22Rv1 (cell line): ENCODE measurements around the gene ATF6B.

Experiments
- H3K27ac ChIP-seq: fragments of 450-650 bp; 2 replicates; pipeline ENCODE4 v1.5.1; 2017
- ZFX ChIP-seq: fragments of 450-650 bp; IDR thresholded peaks from 2 replicates; pipeline ENCODE4 v1.6.1; 2017; ENCODE audit warnings: antibody characterized with exemption, borderline replicate concordance
- TF ChIP-seq, protein P1 (sequence below): fragments of 450-650 bp; IDR thresholded peaks from 2 replicates; pipeline ENCODE4 v1.5.1; 2017; ENCODE audit warnings: mild to moderate bottlenecking

The ATF6B gene

DNA sequence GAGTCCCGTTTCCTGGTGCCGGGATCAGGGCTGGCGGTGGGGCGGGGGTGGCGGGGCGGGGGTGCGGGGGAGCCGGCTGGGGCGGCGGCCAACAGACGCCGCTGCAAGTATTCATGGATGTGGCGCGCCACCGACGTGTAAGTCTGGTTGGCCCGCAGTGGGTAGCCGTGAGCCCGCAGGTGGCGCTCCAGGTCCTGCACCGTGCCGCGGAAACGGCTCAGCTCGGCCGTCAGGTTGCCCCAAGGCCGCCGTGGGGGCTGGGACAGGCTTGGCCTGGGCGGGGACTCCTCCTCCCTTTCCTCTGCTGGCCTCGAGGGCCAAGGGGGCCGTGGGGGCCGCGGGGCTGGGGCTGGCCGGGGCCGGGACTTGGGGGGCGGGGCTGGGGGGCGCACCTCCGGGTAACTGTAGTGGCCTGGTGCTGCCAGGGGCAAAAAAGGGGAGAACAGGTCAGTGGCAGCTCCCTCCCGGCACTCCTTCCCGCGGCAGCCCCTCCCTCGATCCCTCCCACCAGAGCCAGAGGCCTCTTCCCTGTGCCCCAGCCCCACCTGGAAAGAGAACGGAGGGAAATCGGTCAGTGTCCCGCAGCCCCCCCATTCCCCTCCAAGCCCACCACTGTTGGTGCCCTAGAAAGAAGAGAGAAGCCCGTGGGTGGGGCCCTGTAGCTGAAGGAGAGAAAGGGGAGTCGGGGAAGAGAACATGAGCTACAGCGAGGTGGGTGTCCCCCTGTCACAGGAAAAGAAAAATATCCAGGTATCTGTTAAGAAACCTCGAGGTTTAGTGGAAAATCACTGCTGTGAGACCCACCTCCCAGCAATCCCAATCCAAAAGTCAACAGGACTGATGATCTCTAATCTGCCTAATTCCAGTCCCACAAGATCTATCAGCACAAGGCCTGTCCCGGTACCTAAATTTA lies 40.2 kb downstream of the ATF6B start:
- no peak overlapping the region for H3K27ac ChIP-seq

GRCh38 chr6:32086661-32087573 lies 41.1 kb downstream of the ATF6B start:
- TF ChIP-seq, protein P1, sequence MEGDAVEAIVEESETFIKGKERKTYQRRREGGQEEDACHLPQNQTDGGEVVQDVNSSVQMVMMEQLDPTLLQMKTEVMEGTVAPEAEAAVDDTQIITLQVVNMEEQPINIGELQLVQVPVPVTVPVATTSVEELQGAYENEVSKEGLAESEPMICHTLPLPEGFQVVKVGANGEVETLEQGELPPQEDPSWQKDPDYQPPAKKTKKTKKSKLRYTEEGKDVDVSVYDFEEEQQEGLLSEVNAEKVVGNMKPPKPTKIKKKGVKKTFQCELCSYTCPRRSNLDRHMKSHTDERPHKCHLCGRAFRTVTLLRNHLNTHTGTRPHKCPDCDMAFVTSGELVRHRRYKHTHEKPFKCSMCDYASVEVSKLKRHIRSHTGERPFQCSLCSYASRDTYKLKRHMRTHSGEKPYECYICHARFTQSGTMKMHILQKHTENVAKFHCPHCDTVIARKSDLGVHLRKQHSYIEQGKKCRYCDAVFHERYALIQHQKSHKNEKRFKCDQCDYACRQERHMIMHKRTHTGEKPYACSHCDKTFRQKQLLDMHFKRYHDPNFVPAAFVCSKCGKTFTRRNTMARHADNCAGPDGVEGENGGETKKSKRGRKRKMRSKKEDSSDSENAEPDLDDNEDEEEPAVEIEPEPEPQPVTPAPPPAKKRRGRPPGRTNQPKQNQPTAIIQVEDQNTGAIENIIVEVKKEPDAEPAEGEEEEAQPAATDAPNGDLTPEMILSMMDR = no peak
- no peak for TF ChIP-seq ZFX
- no peak overlapping the region for H3K27ac ChIP-seq

More for the DNA sequence above, 40.2 kb downstream of the ATF6B start:
- TF ChIP-seq, protein P1 = peak; percentile 67
- TF ChIP-seq ZFX = no peak

- no peak overlapping the region for H3K27ac ChIP-seq
- no peak for TF ChIP-seq ZFX
- TF ChIP-seq, protein P1 = no peak
These were observed 42.1 kb downstream of the ATF6B start for GRCh38 chr6:32085759-32086459.

GRCh38 chr6:32084780-32085179 lies 43.3 kb downstream of the ATF6B start:
- TF ChIP-seq ZFX = no peak
- TF ChIP-seq, protein P1 = no peak
- no peak overlapping the region for H3K27ac ChIP-seq

DNA sequence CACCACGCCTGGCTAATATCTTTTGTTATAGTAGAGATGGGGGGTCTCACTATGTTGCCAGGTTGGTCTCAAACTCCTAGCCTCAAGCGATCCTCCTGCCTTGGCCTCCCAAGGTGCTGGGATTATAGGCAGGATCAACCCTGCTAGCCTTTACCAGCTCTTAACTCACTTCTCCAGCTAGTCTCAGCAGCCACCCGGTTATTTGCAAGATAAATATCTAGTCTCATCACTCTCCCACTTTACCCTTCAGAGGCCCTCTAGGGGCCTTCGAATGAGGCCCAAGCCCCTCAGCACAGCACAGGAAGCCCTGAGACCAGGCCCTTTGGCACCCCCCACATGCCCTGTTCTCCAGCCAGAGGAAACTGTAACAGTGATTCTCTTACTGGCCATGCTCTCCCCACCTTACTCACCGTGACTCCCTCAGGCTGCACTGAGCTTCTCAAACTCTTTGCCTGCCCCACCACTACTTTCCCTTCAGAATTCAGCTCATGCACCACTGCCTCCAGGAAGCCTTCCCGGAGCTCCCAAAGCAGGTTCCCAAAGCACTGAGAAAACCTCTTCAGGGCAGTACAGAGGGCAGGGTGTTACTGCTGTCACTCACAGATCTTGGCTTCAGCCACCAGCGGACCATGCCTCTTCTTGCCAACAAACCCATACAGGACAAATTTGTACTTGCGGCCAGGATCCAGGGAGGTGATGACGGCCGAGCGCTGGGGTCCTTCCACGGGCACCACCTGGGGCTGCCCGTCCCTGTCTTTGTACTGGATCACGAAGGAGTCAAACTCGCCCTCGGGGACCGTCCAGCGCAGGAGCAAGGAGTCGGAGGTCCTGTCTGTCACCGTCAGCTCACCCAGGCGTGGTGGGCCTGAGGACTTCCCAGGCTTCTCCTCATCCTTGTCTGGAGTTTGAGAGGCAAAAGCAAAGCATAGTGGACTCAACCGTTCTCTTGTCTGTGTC lies 44.0 kb downstream of the ATF6B start:
- TF ChIP-seq, protein P1 = no peak
- no peak for TF ChIP-seq ZFX
- no peak overlapping the region for H3K27ac ChIP-seq

DNA sequence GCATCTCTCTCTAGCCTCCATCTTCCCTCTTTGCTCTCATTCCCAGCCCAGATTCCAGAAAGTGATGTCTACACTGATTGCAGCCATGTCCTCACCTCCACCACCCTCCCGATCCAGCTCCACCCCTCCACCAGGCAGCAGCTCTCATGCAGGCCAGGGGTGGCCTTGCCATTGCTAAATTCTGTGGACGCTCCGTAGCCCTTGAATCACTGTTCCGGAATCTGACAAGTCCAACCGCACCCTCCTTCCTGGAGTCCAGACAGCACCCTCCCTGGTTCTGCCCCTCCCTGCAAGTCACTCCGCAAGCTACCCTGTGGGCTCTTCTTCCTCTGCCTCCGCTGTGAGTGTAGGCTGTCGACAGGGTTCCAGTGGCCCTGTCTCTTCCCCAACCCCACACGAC lies 45.1 kb downstream of the ATF6B start:
- no peak for TF ChIP-seq ZFX
- TF ChIP-seq, protein P1 = no peak
- H3K27ac ChIP-seq = no peak overlapping the region
